Stimulated activated CD4-positive, alpha-beta T cell treated with anti-CD3 and anti-CD28 coated beads, Interleukin-4, amount 100 ng/mL, for 48 hours (primary cell): ENCODE results near the gene EHMT2.
"Not testable (repeated sequence)": the region's sequence is repeated elsewhere in the genome, so short reads cannot be mapped to it uniquely, and the experiment has no call there.

Source experiments
- DNase-seq, 2 donors: peaks; one replicate each; pipeline ENCODE4 v3.0.0-alpha.2; 2020; ENCODE audit warnings: low read depth in 2 of 2

The EHMT2 gene

DNA sequence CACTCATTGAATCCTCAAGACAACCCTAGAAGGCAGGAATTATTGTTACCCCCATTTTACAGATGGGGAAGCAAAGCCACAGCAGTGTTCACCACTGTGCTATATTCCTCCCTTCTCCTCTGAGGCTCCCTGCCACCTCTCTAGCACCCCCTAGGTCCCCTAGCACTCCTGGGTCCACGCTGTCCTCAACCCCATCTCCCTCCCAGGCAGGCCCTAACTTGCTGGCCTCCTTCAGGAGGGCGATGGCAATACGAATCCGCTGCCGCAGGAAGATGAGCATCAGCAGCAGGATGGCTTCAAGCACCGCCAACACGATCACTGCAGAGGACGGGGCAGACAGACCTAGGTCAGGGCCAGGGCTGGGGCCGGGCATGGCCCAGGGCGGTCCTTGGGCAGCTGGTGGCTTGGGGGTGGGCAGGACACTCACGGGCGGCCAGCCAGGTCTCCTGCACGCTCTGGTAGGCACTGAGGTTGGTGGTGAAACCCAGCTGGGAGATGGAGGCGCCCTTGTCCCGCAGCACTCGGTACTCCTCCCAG lies 27.0 kb downstream of the EHMT2 start:
- no peak for DNase-seq

DNA sequence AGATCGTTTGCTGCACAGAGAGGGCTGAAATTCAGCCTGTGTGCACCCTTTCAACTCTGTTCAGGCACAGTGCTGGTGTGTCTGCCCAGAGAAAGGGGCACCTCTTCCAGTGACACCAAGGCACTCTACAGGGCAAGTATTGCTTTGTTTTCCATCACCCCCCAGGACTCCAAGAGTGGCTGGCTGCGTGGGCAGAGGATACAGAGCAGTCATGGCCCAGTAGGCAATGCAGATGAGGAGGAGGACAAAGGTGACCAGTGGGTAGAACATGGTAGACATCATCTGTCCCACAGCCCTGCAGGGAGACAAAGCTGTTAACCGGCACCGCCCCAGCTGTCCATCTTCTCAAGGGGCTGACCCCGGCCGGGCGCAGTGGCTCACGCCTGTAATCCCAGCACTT lies 28.2 kb downstream of the EHMT2 start:
- no peak for DNase-seq

DNA sequence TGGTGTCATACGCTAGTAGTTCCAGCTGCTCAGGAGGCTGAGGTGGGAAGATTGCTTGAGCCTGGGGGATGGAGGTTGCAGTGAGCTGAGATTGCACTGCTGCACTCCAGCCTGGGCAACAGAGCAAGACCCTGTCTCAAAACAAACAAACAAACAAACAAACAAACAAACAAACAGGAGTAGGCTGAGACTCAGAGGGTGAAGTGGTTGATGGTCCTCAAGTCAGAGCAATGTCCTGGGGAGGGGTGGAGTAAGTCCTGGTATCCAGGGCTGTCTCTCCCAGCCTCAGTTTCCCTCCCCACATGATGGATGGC lies 28.9 kb downstream of the EHMT2 start:
- DNase-seq = not testable (repeated sequence)

DNA sequence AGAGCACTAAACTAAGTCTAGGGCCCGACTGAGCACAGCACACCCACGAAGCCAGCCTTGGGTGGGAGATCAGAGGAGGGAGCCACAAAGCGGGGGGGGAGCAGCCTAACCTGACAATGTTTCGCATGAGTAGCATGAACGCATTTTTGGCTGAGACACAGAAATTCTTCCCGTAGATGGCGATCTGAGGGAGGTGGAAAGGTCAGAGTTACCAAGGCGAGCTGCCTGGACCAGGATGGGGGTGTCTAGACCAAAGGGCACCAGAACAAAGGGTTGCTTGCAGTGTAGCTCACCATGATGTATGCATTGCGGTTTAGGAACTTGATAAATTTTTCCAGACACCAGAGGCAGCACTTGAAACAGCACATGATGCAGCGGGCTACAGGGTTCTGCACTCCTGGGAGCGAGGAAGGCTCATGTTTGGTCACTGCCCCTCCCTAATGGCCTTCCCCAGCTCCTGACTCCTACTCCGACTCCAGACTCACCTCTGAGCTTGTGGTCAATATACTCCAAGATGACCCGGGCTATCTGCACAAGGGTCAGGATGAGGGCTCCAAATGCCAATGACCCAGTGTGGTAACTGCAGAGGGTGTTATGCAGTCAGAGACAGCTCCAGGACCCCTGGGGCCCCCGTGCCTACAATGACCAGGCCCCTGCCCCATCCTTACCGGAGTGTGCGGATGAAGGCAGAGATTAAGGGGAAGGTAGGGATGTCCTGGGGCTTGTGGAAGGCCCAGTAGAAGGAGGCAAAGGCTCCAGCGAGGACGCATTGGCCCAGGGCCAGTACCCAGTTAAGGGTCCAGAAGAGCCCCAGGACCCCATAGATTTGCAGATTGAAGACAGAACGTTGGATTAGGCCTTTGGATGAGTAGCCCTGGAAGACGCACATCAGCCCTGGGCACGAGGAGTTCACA lies 32.0 kb downstream of the EHMT2 start:
- no peak for DNase-seq

DNA sequence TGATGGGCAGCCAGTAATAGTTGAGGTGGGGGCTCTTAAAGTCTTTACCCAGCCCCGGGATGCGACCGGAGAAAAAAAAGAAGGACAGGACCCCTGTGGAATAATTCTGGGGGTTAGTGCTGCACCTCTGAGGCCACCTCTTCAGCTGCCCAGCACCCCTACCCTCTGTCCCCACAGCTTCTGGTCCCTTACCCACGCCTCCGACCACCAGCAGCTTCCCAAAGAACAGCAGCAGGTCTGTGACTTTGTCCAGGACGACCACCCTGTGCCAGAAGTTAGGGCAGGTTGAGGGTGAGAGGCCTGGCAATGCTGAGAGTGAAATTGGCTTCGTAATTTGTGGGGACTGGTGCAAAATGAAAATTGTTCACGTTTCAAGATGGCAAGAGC lies 32.7 kb downstream of the EHMT2 start:
- DNase-seq = no peak

DNA sequence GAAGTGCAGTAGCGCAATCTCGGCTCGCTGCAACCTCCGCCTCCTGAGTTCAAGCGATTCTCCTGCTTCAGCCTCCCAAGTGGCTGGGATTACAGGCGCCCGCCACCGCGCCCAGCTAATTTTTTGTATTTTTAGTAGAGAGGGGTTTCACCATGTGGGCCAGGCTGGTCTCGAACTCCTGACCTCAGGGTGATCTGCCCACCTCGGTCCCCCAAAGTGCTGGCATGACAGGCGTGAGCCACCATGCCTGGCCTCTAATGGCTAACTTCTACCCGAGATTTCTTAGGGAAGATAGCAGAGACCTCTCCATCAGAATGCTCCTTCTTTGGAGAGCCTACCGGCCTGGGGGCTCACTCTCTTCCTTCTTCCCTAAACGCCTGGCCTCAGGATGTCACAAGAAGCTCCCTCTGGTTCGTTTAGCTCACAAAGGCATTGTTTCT lies 33.4 kb downstream of the EHMT2 start:
- DNase-seq = not testable (repeated sequence)

DNA sequence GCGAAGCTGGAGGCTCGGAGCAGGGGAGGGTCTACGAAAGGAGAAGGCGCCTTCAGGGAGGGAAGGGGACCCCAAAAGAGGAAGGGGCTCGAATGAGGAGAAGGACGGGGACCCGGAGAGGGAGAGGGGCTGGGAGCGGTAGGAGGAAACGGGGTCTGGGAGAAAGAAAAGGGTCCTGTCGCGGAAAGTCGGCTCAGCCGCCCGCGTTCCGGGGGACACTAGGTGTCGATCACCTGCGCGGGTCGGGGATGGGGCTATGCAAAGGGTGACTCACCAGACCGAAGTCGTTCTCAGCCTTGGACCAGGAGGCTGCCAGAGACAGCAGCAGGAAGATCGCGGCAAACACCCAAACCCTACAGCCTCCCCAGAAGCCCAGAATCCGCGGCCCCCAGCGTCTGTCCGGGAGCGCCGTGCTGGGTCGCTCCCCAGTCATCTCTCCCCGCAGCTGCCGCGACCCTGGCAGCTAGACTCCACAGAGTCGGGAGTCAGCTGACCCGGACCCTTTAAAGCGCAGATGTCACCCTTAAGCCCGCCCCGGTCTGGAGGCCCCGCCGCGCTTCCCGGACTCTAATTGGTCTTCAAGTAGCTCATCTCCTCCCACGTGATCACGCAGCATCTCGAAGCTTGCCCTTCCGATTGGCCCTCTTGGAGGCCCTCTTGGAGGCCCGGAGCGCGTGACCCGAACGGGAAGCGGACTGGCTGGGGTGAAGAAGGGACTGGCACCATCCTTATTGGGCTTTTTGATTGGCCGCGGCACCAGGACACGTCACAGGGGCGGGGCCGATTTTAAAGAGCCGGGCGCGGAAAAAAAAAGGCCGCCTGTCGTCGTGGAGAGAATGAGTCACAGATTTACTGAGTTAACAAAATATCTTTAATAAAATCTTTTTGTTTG lies 34.9 kb downstream of the EHMT2 start, which contains the start of gene NEU1:
NEU1 (minus strand) TSS at position 478 of the 892 bp plus-strand sequence; CDS start at position 433, 45 bp downstream.
- DNase-seq = peak; percentile 95 to 99

DNA sequence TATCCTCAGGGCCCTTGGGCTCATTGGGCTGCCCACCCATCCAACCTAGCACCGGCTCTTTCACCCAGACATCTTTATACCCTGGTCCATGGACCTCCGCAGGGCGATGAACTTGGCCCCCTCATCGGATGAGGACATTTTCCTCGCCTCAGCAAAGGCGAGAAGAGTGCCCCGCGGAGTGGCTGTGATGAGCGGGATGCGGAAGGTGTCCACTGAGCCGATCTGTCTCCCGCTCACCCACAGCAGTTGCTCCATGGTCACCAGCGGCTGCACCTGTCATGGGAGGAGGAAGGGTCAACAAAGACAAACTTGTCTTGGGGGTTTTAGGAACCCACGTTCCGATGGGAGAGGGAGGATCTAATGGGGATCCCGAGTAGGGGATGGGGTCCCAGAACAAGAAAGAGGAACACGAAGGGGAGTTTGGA lies 35.6 kb downstream of the EHMT2 start:
- no peak for DNase-seq

DNA sequence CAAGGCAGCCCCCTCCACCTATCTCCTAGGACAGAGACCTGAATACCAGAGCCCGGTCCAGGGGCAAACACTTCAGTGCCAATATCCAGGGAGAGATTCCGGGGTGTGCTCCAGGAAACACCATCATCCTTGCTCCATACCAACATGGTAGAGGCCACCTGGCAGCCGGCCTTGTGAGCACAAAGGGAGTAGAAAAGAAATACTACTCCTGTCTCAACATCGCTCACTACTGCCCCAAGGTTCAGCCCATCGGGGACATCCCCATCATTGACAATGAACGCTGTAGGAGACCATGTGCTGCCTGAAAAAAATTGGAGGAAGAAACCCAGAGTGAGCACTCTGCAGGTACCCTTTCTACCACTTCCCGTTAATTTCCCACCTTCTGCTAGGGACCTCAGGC lies 36.3 kb downstream of the EHMT2 start:
- DNase-seq = no peak

DNA sequence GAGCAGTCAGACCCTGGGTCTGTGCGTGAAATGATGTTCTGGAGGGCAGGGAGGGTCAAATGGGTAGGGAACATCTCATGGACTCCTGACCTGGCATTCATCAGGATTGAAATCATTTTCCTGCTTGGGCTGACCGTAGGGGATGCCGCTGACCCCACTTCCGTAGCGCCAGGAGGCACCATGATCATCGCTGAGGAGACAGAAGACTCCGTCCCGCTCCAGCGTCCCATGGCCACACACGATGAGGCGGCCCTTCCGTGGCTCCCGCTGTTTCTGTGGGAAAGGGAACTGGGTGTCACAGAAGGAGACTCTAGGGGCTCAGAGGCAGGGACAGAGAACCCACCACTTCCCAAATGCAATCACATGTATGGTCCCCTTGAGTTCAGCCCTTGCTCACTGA lies 37.1 kb downstream of the EHMT2 start:
- DNase-seq = no peak

DNA sequence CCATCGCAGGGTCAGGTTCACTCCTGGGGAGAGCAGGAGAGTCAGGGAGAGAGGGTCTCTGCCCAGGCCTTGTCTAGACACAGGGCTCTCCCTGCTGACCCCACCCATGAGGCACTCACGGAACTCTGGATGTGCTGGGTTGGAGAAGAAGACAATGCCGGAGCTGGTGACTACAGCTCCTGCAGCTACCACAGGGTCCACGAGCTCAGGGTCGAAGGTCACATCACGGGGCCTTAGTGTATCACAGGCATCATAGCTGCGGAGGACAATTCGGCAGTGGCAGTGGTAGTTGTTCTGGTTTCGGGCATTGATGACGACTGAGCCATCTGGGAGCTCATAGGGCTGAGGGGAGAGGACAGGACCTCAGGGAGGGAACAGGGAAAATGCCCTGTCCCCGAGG lies 37.6 kb downstream of the EHMT2 start:
- DNase-seq = no peak

DNA sequence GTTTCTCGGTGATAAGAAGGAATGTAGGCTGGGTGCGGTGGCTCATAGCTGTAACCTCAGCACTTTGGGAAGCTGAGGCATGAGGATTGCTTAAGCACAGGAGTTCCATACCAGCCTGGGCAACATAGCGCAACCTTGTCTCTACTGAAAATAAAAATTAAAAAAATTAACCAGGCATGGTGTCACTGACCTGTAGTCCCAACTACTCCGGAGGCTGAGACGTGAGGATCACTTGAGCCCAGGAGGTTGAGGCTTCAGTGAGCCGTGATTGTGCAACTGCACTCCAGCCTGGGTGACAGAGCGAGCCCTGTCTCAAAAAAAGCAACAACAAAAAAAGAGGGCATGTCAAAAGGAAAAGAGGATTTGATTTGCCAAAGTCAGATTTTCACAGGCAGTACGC lies 38.8 kb downstream of the EHMT2 start:
- DNase-seq = no peak

DNA sequence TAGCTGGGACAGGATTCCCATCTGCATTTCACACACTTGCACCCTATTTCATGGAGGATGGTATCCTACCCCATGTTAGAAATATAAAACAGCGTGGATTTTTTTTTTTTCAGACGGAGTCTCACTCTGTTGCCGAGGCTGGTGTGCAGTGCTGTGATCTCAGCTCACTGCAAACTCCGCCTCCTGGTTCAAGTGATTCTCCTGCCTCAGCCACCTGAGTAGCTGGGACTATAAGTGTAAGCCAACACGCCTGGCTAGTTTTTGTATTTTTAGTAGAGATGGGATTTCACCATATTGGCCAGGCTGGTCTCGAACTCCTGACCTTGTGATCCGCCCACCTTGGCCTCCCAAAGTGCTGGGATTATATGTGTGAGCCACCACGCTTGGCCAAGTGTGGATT lies 39.7 kb downstream of the EHMT2 start:
- not testable (repeated sequence) for DNase-seq

DNA sequence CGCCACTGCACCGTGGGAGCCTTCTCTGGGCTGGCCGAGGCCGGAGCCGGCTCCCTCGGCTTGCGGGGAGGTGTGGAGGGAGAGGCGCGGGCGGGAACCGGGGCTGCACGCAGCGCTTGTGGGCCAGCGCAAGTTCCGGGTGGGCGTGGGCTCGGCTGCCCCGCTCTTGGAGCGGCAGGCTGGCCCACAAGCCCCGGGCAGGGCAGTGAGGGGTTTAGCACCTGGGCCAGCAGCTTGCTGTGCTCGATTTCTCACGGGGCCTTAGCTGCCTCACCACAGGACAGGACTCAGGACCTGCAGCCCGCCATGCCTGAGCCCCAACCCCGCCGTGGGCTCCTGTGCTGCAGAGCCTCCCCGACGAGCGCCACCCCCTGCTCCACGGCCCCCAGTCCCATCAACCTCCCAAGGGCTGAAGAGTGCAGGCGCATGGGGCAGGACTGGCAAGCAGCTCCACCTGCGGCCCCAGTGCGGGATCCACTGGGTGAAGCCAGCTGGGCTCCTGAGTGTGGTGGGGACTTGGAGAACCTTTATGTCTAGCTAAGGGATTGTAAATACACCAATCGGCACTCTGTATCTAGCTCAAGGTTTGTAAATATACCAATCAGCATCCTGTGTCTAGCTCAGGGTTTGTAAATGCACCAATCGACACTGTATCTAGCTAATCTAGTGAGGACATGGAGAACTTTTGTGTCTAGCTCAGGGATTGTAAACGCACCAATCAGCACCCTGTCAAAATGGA lies 45.3 kb downstream of the EHMT2 start:
- DNase-seq = not testable (repeated sequence)

DNA sequence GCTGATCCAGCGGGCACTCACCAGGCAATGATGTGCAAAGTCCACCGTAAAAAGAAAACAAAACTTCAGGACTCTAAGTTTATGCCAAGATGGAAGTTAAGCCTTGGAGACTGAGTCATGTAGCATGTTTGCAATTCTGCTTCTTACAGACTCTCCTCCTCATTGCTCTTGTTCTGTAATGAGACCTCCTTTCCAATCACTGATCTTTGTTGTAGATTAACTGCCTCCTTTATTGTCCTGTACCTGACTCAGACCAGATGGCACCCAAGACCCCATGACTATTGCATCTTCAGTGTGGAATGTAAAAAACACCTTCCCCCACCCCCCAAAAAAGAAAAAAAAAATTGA lies 46.0 kb downstream of the EHMT2 start:
- DNase-seq = no peak

DNA sequence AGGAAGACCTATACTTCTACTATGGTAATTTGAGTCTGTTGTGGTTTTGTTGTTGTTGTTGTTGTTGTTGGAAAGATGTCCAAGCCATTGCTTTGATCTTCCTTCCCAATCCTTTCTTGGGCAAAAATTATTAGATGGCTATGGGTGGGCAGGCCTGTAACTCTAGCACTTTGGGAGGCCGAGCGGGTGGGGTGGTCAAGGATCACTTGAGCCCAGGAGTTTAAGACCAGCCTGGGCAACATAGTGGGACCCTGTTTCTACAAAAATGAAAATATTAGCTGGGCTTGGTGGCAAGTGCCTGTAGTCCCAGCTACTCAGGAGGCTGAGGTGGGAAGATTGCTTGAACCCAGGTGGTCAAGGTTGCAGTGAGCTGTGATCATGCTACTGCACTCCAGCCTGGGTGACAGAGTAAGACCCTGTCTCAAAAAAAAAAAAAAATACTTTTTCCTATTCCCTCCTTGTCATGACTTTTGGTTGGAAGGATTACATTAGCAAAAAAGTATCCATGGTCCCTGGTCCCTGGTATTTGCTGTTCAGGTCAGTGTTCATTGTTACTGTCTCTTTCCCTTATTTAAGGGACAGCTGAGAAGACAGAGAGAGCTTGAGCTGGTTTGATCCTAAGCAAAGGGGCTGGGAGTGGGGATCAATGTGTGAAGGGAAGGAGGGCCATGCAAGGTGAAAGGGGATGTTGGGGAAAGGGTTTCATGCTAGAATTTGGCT lies 46.6 kb downstream of the EHMT2 start:
- DNase-seq = no peak

DNA sequence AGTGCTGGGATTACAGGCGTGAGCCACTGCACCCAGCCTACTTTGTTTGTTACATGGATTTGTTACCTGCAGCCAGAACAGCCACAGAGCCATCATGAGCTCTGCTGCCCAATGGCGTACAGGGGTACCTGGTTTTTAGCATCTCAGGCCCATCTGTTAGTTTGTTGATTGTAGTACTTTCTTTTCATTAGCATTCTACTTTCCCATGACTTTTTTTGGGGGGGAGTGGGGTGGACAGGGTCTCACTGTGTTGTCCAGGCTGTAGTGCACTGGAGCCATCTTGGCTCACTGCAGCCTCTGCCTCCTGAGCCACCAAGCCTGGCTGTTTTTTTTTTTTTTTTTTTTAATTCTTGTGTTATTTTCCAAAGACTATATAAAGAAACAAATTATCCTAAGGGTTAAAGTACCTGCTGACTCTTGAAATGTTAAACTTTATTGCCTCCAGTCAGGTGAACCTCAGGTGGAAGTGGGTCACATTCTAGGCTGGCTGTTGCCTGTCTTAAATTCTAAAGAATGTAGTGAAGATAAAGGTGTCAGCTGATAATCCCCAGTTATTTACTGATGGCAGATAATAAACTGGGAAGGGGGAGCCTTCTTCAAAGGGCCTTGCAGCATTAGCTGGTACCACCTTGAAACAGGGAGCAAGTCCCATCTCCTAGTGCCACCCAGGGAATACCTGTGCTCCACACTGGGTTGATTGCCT lies 50.1 kb downstream of the EHMT2 start:
- DNase-seq = no peak

DNA sequence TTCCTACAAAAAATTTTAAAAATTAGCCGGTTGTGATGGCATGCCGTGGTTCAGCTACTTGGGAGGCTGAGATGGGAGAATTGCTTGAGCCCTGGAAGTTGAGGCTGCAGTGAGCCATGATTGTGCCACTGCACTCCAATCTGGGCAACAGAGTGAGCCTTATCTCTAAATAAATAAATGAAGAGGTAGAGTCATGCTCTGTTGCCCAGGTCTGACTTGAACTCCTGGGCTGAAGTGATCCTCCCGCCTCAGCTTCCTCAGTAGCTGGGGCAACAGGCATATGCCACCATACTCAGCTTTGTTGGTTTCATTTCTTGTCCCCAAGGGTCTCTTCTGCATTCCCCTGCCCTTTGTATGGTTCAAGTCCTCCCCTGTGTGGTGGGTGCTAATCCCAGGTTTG lies 53.0 kb downstream of the EHMT2 start:
- DNase-seq = no peak

DNA sequence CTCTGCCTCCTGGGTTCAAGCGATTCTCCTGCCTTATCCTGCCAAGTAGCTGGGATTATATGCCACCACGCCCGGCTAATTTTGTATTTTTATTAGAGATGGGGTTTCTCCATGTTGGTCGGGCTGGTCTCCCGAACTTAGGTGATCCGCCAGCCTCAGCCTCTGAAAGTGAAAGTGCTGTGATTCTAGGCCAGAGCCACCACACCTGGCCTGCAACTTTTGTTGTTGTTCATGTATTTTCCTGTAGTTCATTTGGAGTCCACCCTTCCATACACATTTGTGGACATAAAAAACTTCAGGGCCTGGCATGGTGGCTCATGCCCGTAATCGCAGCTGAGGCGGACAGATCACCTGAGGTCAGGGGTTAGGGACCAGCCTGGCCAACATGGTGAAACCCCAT lies 55.4 kb downstream of the EHMT2 start:
- no peak for DNase-seq

DNA sequence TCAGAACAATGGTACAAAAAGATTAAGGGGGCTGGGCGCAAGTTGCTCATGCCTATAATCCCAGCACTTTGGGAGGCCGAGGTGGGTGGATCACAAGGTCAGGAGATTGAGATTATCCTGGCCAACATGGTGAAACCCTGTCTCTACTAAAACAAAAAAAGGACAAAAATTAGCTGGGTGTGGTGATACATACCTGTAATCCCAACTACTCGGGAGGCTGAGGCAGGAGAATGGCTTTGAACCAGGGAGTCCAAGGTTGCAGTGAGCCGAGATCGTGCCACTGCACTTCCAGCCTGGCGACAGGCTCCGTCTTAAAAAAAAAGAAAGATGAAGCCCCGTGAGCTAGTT lies 57.7 kb downstream of the EHMT2 start:
- not testable (repeated sequence) for DNase-seq

DNA sequence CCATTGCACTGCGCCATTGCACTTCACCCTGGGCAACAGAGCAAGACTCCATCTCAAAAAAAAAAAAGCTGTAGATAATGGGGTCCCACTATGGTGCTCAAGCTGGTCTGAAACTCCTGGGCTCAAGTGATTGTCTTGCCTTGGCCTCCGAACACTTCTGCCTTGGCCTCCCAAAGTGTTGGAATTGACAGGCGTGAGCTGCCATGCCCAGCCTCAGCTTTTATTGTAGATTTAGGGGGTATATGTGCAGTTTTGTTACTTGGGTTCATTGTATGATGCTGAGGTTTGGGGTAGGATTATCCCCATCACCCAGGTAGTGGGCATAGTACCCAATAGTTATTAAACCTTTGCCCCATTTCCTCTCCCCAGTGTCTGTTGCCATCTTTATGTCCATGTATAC lies 58.5 kb downstream of the EHMT2 start:
- DNase-seq = no peak
